GM12875 (cell line): ENCODE data around the gene SDK1.

ENCODE experiments used
- H3K4me3 ChIP-seq: one replicate; pipeline ENCODE4 v1.5.1; 2011; ENCODE audit warnings: low read depth, low read length, control low read depth
- CTCF ChIP-seq: IDR thresholded peaks from 2 replicates; pipeline ENCODE4 v1.5.1; 2011; ENCODE audit warnings: low read depth, mild to moderate bottlenecking, control low read depth, inconsistent platforms, low read length, moderate library complexity, borderline replicate concordance; ENCODE audit not compliant: insufficient read depth

SDK1 gene

GRCh38 chr7:4268040-4268965, 967.3 kb downstream of the SDK1 start:
- H3K4me3 ChIP-seq: no peak overlapping the region
- TF ChIP-seq CTCF: no peak

DNA sequence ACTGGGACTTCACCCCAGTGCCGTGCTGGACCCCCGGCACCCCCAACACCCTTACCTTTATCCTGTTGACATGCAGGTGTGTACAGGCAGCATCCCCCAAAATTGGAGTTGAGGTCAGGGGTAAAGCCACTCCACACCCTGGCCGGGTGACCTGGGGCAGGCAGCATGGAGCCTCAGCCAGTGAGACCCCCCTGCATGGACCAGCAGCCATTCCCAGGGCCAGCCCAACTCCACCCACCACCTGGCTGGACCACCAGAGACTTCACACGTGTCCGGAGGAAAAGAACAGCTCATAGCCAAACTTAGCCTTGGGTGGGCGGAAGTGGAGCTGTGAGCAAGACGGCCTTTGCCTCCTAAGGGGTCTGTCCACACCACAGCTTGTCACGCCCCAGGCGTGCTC, 968.0 kb downstream of the SDK1 start:
- H3K4me3 ChIP-seq: no peak overlapping the region
- no peak for TF ChIP-seq CTCF

GRCh38 chr7:4269746-4270145, 968.7 kb downstream of the SDK1 start:
- no peak overlapping the region for H3K4me3 ChIP-seq
- no peak for TF ChIP-seq CTCF

DNA sequence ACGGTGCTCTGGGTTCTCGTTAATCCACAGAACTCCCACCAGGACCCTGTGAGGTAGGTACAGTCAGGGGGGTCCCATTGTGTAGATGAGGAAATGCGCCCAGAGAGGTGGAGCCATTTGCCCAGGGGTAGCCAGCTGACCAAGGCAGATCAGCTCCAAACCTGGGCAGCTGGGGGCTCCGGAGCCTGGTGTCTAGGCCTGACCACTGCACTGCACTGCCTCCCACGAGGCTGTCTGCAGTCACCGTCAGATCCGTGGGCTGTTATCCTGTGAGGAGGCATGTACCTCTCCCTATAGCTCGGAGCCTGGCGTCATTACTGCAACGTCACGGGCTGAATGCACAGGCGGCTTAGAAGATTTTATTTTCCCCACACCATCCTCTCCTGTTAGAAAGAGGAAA, 969.2 kb downstream of the SDK1 start:
- no peak for TF ChIP-seq CTCF
- H3K4me3 ChIP-seq: no peak overlapping the region

GRCh38 chr7:4270941-4271715, 970.1 kb downstream of the SDK1 start:
- no peak for TF ChIP-seq CTCF
- H3K4me3 ChIP-seq: no peak overlapping the region

GRCh38 chr7:4271716-4272015, 970.6 kb downstream of the SDK1 start:
- TF ChIP-seq CTCF: no peak
- H3K4me3 ChIP-seq: no peak overlapping the region
